GM08714 (cell line): Measurements from ENCODE around the gene SPRR2G.
"Not testable (repeated sequence)": the region's sequence is repeated elsewhere in the genome, so short reads cannot be mapped to it uniquely, and the experiment has no call there.

Experiments
- H3K4me3 ChIP-seq: fragments of 200-500 bp; sonication (Bioruptor generic); 2 replicates; pipeline ENCODE4 v1.5.1; 2014; ENCODE audit warnings: mild to moderate bottlenecking, low read length, inconsistent platforms
- ZNF274 ChIP-seq: IDR thresholded peaks from 2 replicates; pipeline ENCODE4 v1.6.1; 2012; ENCODE audit warnings: mild to moderate bottlenecking, low read depth, low read length

Gene SPRR2G

DNA sequence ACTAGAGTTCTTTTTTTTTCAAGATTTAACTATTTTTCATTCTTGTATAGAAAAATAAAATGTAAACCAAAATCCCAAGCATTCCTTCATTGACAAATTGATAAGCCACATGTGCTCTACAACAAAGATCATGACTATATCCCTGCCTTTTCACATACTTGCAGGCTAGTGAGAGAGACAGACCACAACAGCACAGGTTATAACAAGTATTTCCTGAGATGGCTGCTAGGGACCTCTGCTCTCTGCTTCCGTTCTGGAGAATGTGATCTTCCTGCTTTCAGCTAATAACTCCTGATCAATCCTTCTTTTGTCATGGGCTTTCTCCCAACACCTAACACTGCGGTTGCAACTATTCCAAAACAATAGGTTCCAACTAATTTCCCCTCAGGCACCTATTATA lies 23.4 kb downstream of the SPRR2G start:
- no peak overlapping the region for H3K4me3 ChIP-seq
- TF ChIP-seq ZNF274: no peak

DNA sequence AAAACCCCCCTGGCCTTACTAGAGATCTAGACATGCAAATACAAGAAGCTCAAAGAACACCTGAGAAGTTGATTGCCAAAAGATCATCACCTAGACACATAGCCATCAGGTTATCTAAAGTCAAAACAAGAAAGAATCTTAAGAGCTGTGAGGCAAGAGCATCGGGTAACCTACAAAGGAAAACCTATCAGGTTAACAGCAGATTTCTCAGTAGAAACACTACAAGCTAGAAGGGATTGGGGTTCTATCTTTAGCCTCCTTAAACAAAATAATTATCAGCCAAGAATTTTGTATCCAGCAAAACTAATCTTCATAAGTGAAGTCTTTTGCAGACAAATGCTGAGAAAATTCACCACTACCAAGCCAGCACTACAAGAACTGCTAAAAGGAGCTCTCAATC lies 25.2 kb downstream of the SPRR2G start:
- TF ChIP-seq ZNF274: no peak
- H3K4me3 ChIP-seq: no peak overlapping the region

DNA sequence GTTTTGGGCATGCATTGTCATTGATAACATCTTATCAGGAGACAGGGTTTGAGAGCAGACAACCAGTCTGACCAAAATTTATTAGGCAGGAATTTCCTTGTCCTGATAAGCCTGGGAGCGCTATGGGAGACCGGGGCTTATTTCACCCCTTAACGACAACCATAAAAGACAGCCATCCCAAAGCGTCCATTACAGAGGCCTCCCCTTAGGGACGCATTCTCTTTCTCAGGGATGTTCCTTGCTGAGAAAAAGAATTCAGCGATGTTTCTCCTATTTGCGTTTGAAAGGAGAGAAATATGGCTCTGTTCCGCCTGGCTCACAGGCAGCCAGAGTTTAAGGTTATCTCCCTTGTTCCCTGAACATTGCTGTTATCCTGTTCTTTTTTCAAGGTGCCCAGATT lies 26.9 kb downstream of the SPRR2G start:
- H3K4me3 ChIP-seq: not testable (repeated sequence)

DNA sequence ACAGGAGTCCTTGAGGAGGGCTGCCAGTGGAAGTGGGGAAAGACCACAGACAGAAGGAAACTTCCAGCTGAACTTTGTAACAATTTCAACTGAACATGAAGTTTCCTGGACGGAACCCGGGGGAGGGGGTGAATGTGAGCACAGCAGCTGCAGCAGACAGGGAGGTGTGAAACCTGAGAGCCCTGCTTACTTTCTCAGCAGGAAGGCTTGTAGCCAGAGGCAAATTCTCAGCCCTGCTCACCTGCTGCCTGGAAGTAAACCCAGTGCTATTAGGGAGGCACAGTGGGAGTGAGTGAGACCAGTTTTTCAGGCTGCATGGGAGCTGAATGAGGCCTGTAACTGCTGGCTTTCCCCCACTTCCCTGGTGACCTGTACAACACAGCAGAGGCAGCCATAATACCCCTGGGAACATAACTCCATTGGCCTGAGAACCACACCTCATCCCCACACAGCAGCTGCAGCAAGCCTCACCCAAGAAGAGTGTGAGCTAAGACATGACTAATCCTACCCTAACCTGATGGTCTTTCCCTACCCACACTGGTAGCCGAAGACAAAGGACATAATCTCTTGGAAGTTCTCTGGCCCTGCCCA lies 27.8 kb downstream of the SPRR2G start:
- no peak for TF ChIP-seq ZNF274
- H3K4me3 ChIP-seq: no peak overlapping the region

DNA sequence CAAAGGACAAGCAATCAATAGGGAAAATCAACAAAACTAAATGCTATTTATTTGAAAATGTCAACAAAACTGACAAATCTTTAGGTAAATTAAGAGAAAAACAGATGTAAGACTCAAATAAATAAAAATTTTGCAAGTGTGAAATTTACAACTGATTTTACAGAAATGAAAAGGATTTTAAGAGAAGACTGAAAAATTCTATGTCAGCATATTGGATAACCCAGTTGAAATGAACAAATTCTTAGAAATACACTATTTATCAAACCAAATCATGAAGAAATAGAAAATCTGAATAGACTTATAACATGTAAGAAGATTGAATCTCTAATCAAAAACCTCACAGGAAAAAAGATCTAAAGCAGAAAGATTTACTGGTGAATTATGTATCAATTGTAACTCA lies 29.7 kb downstream of the SPRR2G start:
- no peak for TF ChIP-seq ZNF274
- no peak overlapping the region for H3K4me3 ChIP-seq

DNA sequence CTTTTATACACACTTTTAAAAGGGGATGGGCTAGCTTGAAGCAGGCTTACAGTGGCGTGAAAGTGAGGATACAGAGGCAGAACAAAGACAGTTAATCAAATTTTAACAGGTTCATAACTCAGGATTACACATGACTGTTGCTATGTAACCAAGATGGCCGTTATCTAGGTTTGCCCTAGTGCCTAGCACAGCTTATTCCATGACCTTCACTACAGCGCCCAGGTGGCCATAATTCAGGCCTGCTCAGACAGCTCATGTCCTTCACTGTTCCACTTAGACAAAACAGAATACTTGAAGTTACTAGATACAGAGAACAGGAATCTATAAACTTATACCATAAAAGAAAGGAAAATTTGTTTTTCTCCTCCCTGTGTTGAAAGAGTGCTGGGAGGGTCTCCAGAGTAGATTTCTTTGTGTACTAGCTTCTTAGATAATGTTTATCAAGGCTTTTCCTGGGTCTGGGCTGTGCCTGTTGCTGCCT lies 31.2 kb downstream of the SPRR2G start:
- no peak overlapping the region for H3K4me3 ChIP-seq
- no peak for TF ChIP-seq ZNF274

DNA sequence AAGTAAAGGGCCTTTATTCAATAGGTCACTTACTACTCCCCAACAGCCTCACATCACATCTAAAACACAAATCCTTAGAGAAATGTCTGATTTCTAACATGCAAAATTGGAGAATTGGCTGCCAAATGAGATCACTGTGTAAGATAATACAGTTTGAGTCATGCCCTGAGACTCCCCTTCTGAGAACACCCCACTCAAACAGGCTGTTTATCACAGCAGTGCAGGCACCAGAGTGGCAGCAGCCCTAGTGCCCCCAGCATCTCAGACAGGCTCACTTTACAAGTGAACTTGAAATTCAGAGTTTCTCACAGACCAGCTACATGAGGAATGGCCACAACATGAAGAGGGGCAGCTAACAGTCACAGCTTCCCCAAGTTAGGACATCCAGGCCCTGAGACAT lies 35.4 kb downstream of the SPRR2G start:
- not testable (repeated sequence) for H3K4me3 ChIP-seq

DNA sequence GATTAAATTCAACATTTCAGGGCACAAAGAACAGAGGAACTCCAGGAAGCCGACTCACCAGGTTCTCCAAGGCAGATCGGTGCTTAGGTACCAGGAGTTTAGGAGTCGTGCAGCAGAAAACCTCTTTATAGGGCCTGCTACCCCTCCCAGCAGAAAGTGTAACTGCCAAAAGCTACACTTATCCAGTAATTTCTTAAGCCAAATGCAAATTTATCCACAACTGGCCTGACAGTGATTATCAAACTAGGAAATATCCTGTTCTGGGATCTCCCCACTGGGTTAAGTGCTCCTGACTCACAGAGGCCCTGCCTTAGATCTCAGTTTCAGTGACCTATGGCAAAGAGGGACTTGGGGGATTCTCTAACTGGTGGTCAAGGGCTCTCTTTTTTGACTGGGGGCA lies 37.3 kb downstream of the SPRR2G start, which contains the start of gene SPRR2F:
Gene SPRR2F, minus strand, starts transcription at position 101 of the 400 bp plus-strand sequence. CDS start 783 bp downstream, outside the sequence.
- no peak for TF ChIP-seq ZNF274
- no peak within 1 kb of the TSS for H3K4me3 ChIP-seq

DNA sequence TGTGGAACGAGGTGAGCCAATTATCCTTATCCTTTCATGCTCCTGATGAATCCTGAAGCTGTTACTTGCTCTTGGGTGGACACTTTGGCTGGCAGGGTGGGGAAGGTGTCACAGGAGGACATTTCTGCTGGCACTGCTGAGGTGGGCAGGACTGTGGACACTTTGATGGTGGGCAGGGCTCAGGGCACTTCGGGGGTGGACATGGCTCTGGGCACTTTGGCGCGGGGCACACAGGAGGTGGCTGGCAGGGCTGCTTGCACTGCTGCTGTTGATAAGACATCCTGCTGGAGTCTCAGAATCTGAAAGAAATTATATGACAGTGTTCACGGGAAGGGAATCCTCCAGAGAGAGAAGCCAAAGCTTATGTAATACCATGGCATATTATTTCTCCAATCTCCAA lies 38.2 kb downstream of the SPRR2G start:
- H3K4me3 ChIP-seq: not testable (repeated sequence)

DNA sequence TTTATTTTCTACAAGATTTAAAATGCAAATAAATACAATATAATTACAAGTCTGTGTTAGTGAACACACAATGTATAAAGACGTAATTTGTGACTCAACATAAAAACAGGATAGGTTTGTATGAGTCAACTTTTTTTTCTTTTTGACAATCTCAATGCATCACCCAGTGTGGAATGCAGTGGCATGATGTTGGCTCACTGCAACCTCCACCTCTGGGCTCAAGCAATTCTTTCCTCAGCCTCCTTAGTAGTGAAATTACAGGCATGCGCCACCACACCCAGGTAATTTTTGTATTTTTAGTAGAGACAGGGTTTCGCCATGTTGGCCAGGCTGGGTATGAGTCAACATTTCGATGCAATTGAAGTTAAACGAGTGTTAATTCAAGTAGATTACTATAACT lies 50.4 kb downstream of the SPRR2G start:
- TF ChIP-seq ZNF274: no peak
- no peak overlapping the region for H3K4me3 ChIP-seq
